ENCODE results near the gene RAP1GDS1. TPM values are rescaled to one million over a fixed set of nuclear protein-coding genes. Genes with fewer than 3 reads are reported as not detected.
"Not testable (repeated sequence)": the region's sequence is repeated elsewhere in the genome, so short reads cannot be mapped to it uniquely, and the experiment has no call there.

The RAP1GDS1 gene
- total RNA-seq, 4 donors from 2014 or later: 19.4 to 38.0 (median 33.9) TPM

GRCh38 chr4:98285676-98286075 is 24.5 kb downstream of the RAP1GDS1 start:
- Histone ChIP-seq H3K4me3 (no peak overlapping the region), H3K9me3 (no peaks in the 10 kb centered on the region), H3K27ac (no peak overlapping the region), H3K36me3 (no peaks in the 10 kb centered on the region), H3K4me1 (peaks cover 0 to 21% (median 9%) of the 10 kb centered on the region in 3 donors), H3K27me3 (no peaks in the 10 kb centered on the region)
- no peak for DNase-seq
- WGBS, 2 donors: 94 to 95% methylated on average over 3 of the region's 3 CpGs
- TF ChIP-seq POLR2A (IDR thresholded peaks at IDR 0.05) (no peak), CTCF (IDR thresholded peaks at IDR 0.05) (no peak)
- intact Hi-C loops (cut with DNase I): no loop called here

GRCh38 chr4:98287328-98287727 is 26.1 kb downstream of the RAP1GDS1 start:
- TF ChIP-seq POLR2A (IDR thresholded peaks at IDR 0.05) (no peak), CTCF (IDR thresholded peaks at IDR 0.05) (no peak)
- DNase-seq: no peak
- no peaks in the 10 kb centered on the region for H3K36me3 ChIP-seq
- H3K4me1 ChIP-seq: peaks cover 0 to 21% (median 9%) of the 10 kb centered on the region in 3 donors
- H3K4me3 ChIP-seq: no peak overlapping the region
- no peaks in the 10 kb centered on the region for H3K27me3 ChIP-seq
- intact Hi-C loops (cut with DNase I): no loop called here
- no peak overlapping the region for H3K27ac ChIP-seq
- H3K9me3 ChIP-seq: no peaks in the 10 kb centered on the region

DNA sequence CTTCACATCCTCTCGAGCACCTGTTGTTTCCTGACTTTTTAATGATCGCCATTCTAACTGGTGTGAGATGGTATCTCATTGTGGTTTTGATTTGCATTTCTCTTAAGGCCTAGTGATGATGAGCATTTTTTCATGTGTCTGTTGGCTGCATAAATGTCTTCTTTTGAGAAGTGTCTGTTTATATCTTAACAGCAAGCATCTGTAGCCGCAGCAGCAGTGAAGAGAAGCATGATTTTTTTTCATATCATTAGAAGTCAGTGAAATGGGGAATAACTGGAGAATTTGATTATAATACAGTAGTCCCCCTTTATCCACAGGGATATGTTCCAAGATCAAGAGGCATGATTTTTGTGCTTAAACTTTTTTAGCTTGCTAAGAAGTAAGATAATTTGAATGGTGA is 27.5 kb downstream of the RAP1GDS1 start:
- 78 to 94% methylated on average over 3 of the region's 3 CpGs for WGBS, 2 donors
- H3K4me1 ChIP-seq: peaks cover 0 to 14% (median 9%) of the 10 kb centered on the region in 3 donors
- H3K27me3 ChIP-seq; intact Hi-C loops (cut with DNase I); H3K4me3 ChIP-seq; H3K27ac ChIP-seq; H3K36me3 ChIP-seq; H3K9me3 ChIP-seq; DNase-seq: not testable (repeated sequence)

- Histone ChIP-seq H3K36me3 (peaks cover 0 to 9% (median 0%) of the 10 kb centered on the region in 3 donors), H3K27ac (no peak overlapping the region), H3K9me3 (no peaks in the 10 kb centered on the region), H3K4me1 (peaks cover 0 to 7% (median 3%) of the 10 kb centered on the region in 3 donors), H3K4me3 (no peak overlapping the region), H3K27me3 (no peaks in the 10 kb centered on the region)
- WGBS, 2 donors: 67 to 75% methylated on average over 1 of the region's 1 CpG
- TF ChIP-seq CTCF (IDR thresholded peaks at IDR 0.05): no peak
- TF ChIP-seq POLR2A (IDR thresholded peaks at IDR 0.05): no peak
- DNase-seq: no peak
- intact Hi-C loops (cut with DNase I): no loop called here
Observed at GRCh38 chr4:98289375-98289774, 28.2 kb downstream of the RAP1GDS1 start.

DNA sequence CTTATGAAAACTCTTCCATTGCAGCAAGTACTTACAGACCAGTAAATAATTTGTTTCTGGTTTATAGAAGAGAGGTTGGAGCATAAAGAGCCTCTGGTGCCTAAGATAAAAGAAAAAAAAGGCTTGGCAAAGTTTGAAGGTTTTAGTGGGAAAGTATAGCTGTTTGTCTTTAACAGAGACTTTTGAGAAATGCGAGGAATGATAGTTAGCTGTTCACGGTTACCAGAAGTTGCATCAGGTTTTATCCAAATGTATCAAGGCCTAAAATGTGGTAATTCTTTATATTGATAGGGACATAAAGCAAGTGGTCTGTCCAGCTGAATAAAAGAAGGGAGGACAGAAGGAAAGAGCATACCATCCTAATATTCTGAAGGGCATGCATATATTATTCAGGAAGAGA is 29.3 kb downstream of the RAP1GDS1 start:
- no peaks in the 10 kb centered on the region for H3K27me3 ChIP-seq
- WGBS, 2 donors: 79 to 81% methylated on average over 2 of the region's 2 CpGs
- H3K4me1 ChIP-seq: peaks cover 0 to 4% (median 0%) of the 10 kb centered on the region in 3 donors
- DNase-seq: no peak
- H3K4me3 ChIP-seq: no peak overlapping the region
- intact Hi-C loops (cut with DNase I): no loop called here
- TF ChIP-seq POLR2A (IDR thresholded peaks at IDR 0.05): no peak
- no peak for TF ChIP-seq CTCF (IDR thresholded peaks at IDR 0.05)
- no peaks in the 10 kb centered on the region for H3K9me3 ChIP-seq
- no peak overlapping the region for H3K27ac ChIP-seq
- peaks cover 0 to 20% (median 0%) of the 10 kb centered on the region in 3 donors for H3K36me3 ChIP-seq
